ENCODE data around the gene MIPOL1. TPM values are rescaled to one million over a fixed set of nuclear protein-coding genes. Genes with fewer than 3 reads are reported as not detected.

Gene MIPOL1
- total and polyA plus RNA-seq, 2 of the 13 experiments (the other 11 are each of a cell fraction or from before 2014, with no cell fraction given) = 8.6 to 34.2 TPM

GRCh38 chr14:37595809-37596621, 398.3 kb downstream of the MIPOL1 start (continued):
- no peak for TF ChIP-seq BATF2 (CRISPR knock-in tag; IDR thresholded peaks at IDR 0.05)
- TF ChIP-seq ZNF33B (CRISPR knock-in tag; IDR thresholded peaks at IDR 0.05) = peak; percentile 82
- no peak for TF ChIP-seq MLLT10 (CRISPR knock-in tag; IDR thresholded peaks at IDR 0.05)
- peak; percentile 64; the same call in 1 of the 2 replicates for TF ChIP-seq RNF219 (CRISPR knock-in tag; IDR thresholded peaks at IDR 0.05)
- peak; percentile 87; the same call in 1 of the 2 replicates for TF ChIP-seq ZSCAN12 (CRISPR knock-in tag; IDR thresholded peaks at IDR 0.05)
- TF ChIP-seq GRHL1 (CRISPR knock-in tag; conservative IDR thresholded peaks at IDR 0.05) = no peak
- TF ChIP-seq ZNF256 (CRISPR knock-in tag; conservative IDR thresholded peaks at IDR 0.05) = peak; percentile 93
- TF ChIP-seq E2F2 (CRISPR knock-in tag; IDR thresholded peaks at IDR 0.05; ENCODE audit: borderline replicate concordance) = peak; percentile 92; the same call in 1 of the 2 replicates
- TF ChIP-seq ZFYVE20 (CRISPR knock-in tag; IDR thresholded peaks at IDR 0.05; ENCODE audit: borderline replicate concordance, low read depth) = no peak
- no peak for TF ChIP-seq MAFF (IDR thresholded peaks at IDR 0.05; ENCODE audit: low read depth, low read length)
- peak; percentile 97 for TF ChIP-seq ZNF891 (CRISPR knock-in tag; IDR thresholded peaks at IDR 0.05)
- TF ChIP-seq, protein P1, sequence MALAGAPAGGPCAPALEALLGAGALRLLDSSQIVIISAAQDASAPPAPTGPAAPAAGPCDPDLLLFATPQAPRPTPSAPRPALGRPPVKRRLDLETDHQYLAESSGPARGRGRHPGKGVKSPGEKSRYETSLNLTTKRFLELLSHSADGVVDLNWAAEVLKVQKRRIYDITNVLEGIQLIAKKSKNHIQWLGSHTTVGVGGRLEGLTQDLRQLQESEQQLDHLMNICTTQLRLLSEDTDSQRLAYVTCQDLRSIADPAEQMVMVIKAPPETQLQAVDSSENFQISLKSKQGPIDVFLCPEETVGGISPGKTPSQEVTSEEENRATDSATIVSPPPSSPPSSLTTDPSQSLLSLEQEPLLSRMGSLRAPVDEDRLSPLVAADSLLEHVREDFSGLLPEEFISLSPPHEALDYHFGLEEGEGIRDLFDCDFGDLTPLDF (CRISPR knock-in tag; IDR thresholded peaks at IDR 0.05) = peak; percentile 94
- TF ChIP-seq ZMYM3 (CRISPR knock-in tag; IDR thresholded peaks at IDR 0.05) = peak; percentile 77; the same call in 1 of the 2 replicates
- peak; percentile 61 for TF ChIP-seq FOXA3 (CRISPR knock-in tag; IDR thresholded peaks at IDR 0.05)
- TF ChIP-seq CREM (IDR thresholded peaks at IDR 0.05) = peak; percentile 10; the same call in 1 of the 2 replicates
- no peak for TF ChIP-seq CREM (CRISPR knock-in tag; IDR thresholded peaks at IDR 0.05)
- peak; percentile 78 for TF ChIP-seq ZBTB21 (CRISPR knock-in tag; IDR thresholded peaks at IDR 0.05)
- no peak for TF ChIP-seq ZNF382 (CRISPR knock-in tag; IDR thresholded peaks at IDR 0.05; ENCODE audit: borderline replicate concordance)
- peak; percentile 91 for TF ChIP-seq RXRA (CRISPR knock-in tag; IDR thresholded peaks at IDR 0.05)
- peak; percentile 91 for TF ChIP-seq YEATS4 (CRISPR knock-in tag; IDR thresholded peaks at IDR 0.05; ENCODE audit: borderline replicate concordance)
- peak; percentile 88; the same call in 1 of the 2 replicates for TF ChIP-seq ZNF552 (CRISPR knock-in tag; IDR thresholded peaks at IDR 0.05; ENCODE audit: borderline replicate concordance)
- TF ChIP-seq ZNF766 (CRISPR knock-in tag; IDR thresholded peaks at IDR 0.05; ENCODE audit: borderline replicate concordance) = peak; percentile 95
- peak; percentile 93 for TF ChIP-seq XRCC5 (optimal IDR thresholded peaks at IDR 0.05; ENCODE audit: low read length)
- TF ChIP-seq HCFC1 (IDR thresholded peaks at IDR 0.05; ENCODE audit: low read depth, low read length) = no peak; the same call in 1 of the 2 replicates
